ENCODE data around the gene TMEM225B.
A peak's percentile ranks its signal among the peaks of the same experiment; 100 is the strongest.

Gene TMEM225B

GRCh38 chr7:99558306-99559174 is 39.5 kb upstream of the TMEM225B start, which contains the start of gene ZNF655 (continued):
- TF ChIP-seq ZNF155 (tag by site-specific recombination; IDR thresholded peaks at IDR 0.05) (no peak), ZBTB6 (tag by site-specific recombination; IDR thresholded peaks at IDR 0.05) (no peak), ZNF24 (tag by site-specific recombination; IDR thresholded peaks at IDR 0.05) (peak; percentile 20), SALL2 (tag by site-specific recombination; IDR thresholded peaks at IDR 0.05; ENCODE audit: borderline replicate concordance) (no peak), ZNF701 (tag by site-specific recombination; IDR thresholded peaks at IDR 0.05) (no peak), ZSCAN30 (tag by site-specific recombination; IDR thresholded peaks at IDR 0.05) (peak; percentile 82), ZBTB26 (tag by site-specific recombination; optimal IDR thresholded peaks at IDR 0.05) (peak; percentile 74), ZNF214 (tag by site-specific recombination; IDR thresholded peaks at IDR 0.05; ENCODE audit: borderline replicate concordance) (no peak), ZBTB11 (tag by site-specific recombination; conservative IDR thresholded peaks at IDR 0.05; ENCODE audit: low read depth) (peak; percentile 95), PBX3 (CRISPR knock-in tag; IDR thresholded peaks at IDR 0.05) (peak; percentile 69; the same call in 1 of the 2 replicates), KLF17 (tag by site-specific recombination; IDR thresholded peaks at IDR 0.05) (peak; percentile 59; the same call in 1 of the 2 replicates), ZNF501 (tag by site-specific recombination; IDR thresholded peaks at IDR 0.05) (peak; percentile 18), IKZF3 (tag by site-specific recombination; IDR thresholded peaks at IDR 0.05) (no peak), ZNF510 (tag by site-specific recombination; IDR thresholded peaks at IDR 0.05; ENCODE audit: insufficient replicate concordance) (no peak), ZNF341 (tag by site-specific recombination; IDR thresholded peaks at IDR 0.05; ENCODE audit: low read depth) (peak; percentile 64; the same call in 1 of the 2 replicates), ZBTB8A (tag by site-specific recombination; IDR thresholded peaks at IDR 0.05) (peak; percentile 38), YY1 (tag by site-specific recombination; IDR thresholded peaks at IDR 0.05) (peak; percentile 90), REST (tag by site-specific recombination; IDR thresholded peaks at IDR 0.05) (0 out of 2 replicates have a peak, but pooled peaks have one; percentile 37), HOXA7 (CRISPR knock-in tag; IDR thresholded peaks at IDR 0.05; ENCODE audit: borderline replicate concordance) (no peak), CTCF (tag by site-specific recombination; IDR thresholded peaks at IDR 0.05) (no peak), SP7 (tag by site-specific recombination; IDR thresholded peaks at IDR 0.05) (peak; percentile 39; the same call in 1 of the 2 replicates), ZNF10 (tag by site-specific recombination; IDR thresholded peaks at IDR 0.05) (peak; percentile 91), ZBTB48 (tag by site-specific recombination; IDR thresholded peaks at IDR 0.05) (0 out of 2 replicates have a peak, but pooled peaks have one; percentile 31), ZNF37A (tag by site-specific recombination; IDR thresholded peaks at IDR 0.05) (no peak), ZNF521 (tag by site-specific recombination; IDR thresholded peaks at IDR 0.05) (no peak)

Data from HEK293 (cell line).